ENCODE measurements around the gene C1orf50. TPM values are rescaled to one million over a fixed set of nuclear protein-coding genes. Genes with fewer than 3 reads are reported as not detected.

Gene C1orf50
- total RNA-seq, 1 donor from 2014 or later, result 12.0 TPM

- no peaks in the 10 kb centered on the region for H3K9me3 Mint-ChIP-seq (ENCODE audit: low read depth)
- no peaks in the 10 kb centered on the region for H3K4me1 Mint-ChIP-seq (ENCODE audit: low read depth)
- H3K27ac Mint-ChIP-seq, result peak overlapping the region; percentile 21
- no peaks in the 10 kb centered on the region for H3K27me3 Mint-ChIP-seq
- H3K4me3 Mint-ChIP-seq (ENCODE audit: low read depth), result no peak overlapping the region
- H3K36me3 Mint-ChIP-seq (ENCODE audit: insufficient read depth), result peaks cover 33% of the 10 kb centered on the region
- DNase-seq (ENCODE audit: low spot score, unreplicated experiment), result no peak
- TF ChIP-seq CTCF (IDR thresholded peaks at IDR 0.05; ENCODE audit: unreplicated experiment), result no peak
Measured at GRCh38 chr1:42779725-42780124, 12.7 kb downstream of the C1orf50 start.

- Mint-ChIP-seq H3K36me3 (ENCODE audit: insufficient read depth) (peaks cover 33% of the 10 kb centered on the region), H3K27me3 (no peaks in the 10 kb centered on the region), H3K4me3 (ENCODE audit: low read depth) (no peak overlapping the region), H3K9me3 (ENCODE audit: low read depth) (no peaks in the 10 kb centered on the region), H3K4me1 (ENCODE audit: low read depth) (no peaks in the 10 kb centered on the region), H3K27ac (no peak overlapping the region)
- no peak for TF ChIP-seq CTCF (IDR thresholded peaks at IDR 0.05; ENCODE audit: unreplicated experiment)
- no peak for DNase-seq (ENCODE audit: low spot score, unreplicated experiment)
Measured at GRCh38 chr1:42780176-42780575, 13.1 kb downstream of the C1orf50 start.

- no peak for TF ChIP-seq CTCF (IDR thresholded peaks at IDR 0.05; ENCODE audit: unreplicated experiment)
- DNase-seq (ENCODE audit: low spot score, unreplicated experiment), result no peak
- Mint-ChIP-seq H3K4me1 (ENCODE audit: low read depth) (peaks cover 5% of the 10 kb centered on the region), H3K4me3 (ENCODE audit: low read depth) (no peak overlapping the region), H3K27ac (no peak overlapping the region), H3K36me3 (ENCODE audit: insufficient read depth) (peaks cover 21% of the 10 kb centered on the region), H3K9me3 (ENCODE audit: low read depth) (no peaks in the 10 kb centered on the region), H3K27me3 (no peaks in the 10 kb centered on the region)
Measured at GRCh38 chr1:42783092-42783491, 16.0 kb downstream of the C1orf50 start.

- Mint-ChIP-seq H3K27ac (no peak overlapping the region), H3K4me1 (ENCODE audit: low read depth) (peaks cover 5% of the 10 kb centered on the region), H3K36me3 (ENCODE audit: insufficient read depth) (peaks cover 17% of the 10 kb centered on the region), H3K9me3 (ENCODE audit: low read depth) (no peaks in the 10 kb centered on the region), H3K4me3 (ENCODE audit: low read depth) (no peak overlapping the region), H3K27me3 (no peaks in the 10 kb centered on the region)
- TF ChIP-seq CTCF (IDR thresholded peaks at IDR 0.05; ENCODE audit: unreplicated experiment), result no peak
- no peak for DNase-seq (ENCODE audit: low spot score, unreplicated experiment)
Measured at GRCh38 chr1:42784547-42784945, 17.5 kb downstream of the C1orf50 start.

- TF ChIP-seq CTCF (IDR thresholded peaks at IDR 0.05; ENCODE audit: unreplicated experiment), result no peak
- Mint-ChIP-seq H3K4me3 (ENCODE audit: low read depth) (no peak within 1 kb of the TSS), H3K36me3 (ENCODE audit: insufficient read depth) (peaks cover 14% of the 10 kb centered on the region), H3K4me1 (ENCODE audit: low read depth) (peaks cover 5% of the 10 kb centered on the region), H3K27me3 (no peaks in the 10 kb centered on the region), H3K9me3 (ENCODE audit: low read depth) (no peaks in the 10 kb centered on the region), H3K27ac (peak within 1 kb of the TSS; percentile 35)
- no peak for DNase-seq (ENCODE audit: low spot score, unreplicated experiment)
Measured at GRCh38 chr1:42784946-42785693, 18.1 kb downstream of the C1orf50 start, which contains the start of gene TMEM269. Gene TMEM269 (plus strand): TSS chr1:42784991. CDS start chr1:42789894, 4,903 bp downstream.
